ENCODE measurements around the gene MARS2. TPM values are rescaled to one million over a fixed set of nuclear protein-coding genes. Genes with fewer than 3 reads are reported as not detected.

The MARS2 gene
- total RNA-seq, 4 donors from 2014 or later = 4.4 to 14.4 (median 7.9) TPM

DNA sequence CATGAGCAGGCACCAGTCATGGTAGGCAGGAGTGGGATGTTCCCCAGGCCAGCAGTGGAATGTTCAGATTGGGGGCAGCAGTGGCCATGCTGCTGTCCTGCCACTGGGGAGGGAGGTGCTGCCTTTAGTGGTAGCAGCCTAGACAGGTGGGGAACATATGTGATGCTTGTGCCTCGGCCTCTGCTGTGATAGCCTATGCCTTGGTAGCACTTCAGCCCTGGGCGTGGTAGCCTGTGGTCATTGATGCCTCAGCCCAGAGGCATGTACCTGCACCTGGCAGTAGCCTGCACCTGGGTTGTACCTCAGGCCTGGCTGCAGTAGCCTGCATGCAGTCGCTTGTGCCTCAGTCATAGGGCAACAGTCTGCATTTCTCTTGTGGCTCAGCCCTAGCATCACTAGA lies 36.9 kb upstream of the MARS2 start:
- Histone ChIP-seq H3K36me3 (no peaks in the 10 kb centered on the region), H3K27ac (no peak overlapping the region), H3K27me3 (no peaks in the 10 kb centered on the region), H3K9me3 (peaks cover 6 to 8% of the 10 kb centered on the region in 2 donors), H3K4me3 (no peak overlapping the region), H3K4me1 (no peaks in the 10 kb centered on the region)
- TF ChIP-seq CTCF (IDR thresholded peaks at IDR 0.05) = no peak
- no peak for TF ChIP-seq EP300 (IDR thresholded peaks at IDR 0.05; ENCODE audit: low read depth)
- TF ChIP-seq POLR2A (IDR thresholded peaks at IDR 0.05) = no peak
- no peak for TF ChIP-seq POLR2AphosphoS5 (IDR thresholded peaks at IDR 0.05)
- in situ Hi-C loops (cut with MboI; ENCODE audit: low pct_ligation_motif_present in 1 of 4, low pct_unique_long_range_greater_than_20kb in 1 of 4, low sequenced_read_pairs in 3 of 4) = no loop called here
- intact Hi-C loops (cut with DNase I; ENCODE audit: low total_unique reads) = no loop called here
- WGBS, 2 donors (ENCODE audit: low coverage in 1 of 2) = 83 to 100% methylated on average over 1 to 3 of the region's 3 CpGs
- no peak for DNase-seq

- DNase-seq = no peak
- intact Hi-C loops (cut with DNase I; ENCODE audit: low total_unique reads) (no loop called here), in situ Hi-C loops (cut with MboI; ENCODE audit: low pct_ligation_motif_present in 1 of 4, low pct_unique_long_range_greater_than_20kb in 1 of 4, low sequenced_read_pairs in 3 of 4) (no loop called here)
- TF ChIP-seq EP300 (IDR thresholded peaks at IDR 0.05; ENCODE audit: low read depth) (no peak), POLR2AphosphoS5 (IDR thresholded peaks at IDR 0.05) (no peak), CTCF (IDR thresholded peaks at IDR 0.05) (no peak), POLR2A (IDR thresholded peaks at IDR 0.05) (no peak)
- H3K4me3 ChIP-seq = no peak overlapping the region
- peaks cover 4 to 8% of the 10 kb centered on the region in 2 donors for H3K9me3 ChIP-seq
- no peaks in the 10 kb centered on the region for H3K4me1 ChIP-seq
- H3K27ac ChIP-seq = no peak overlapping the region
- H3K36me3 ChIP-seq = no peaks in the 10 kb centered on the region
- H3K27me3 ChIP-seq = no peaks in the 10 kb centered on the region
Measured at GRCh38 chr2:197669077-197669476, 36.1 kb upstream of the MARS2 start.

- in situ Hi-C loops (cut with MboI; ENCODE audit: low pct_ligation_motif_present in 1 of 4, low pct_unique_long_range_greater_than_20kb in 1 of 4, low sequenced_read_pairs in 3 of 4) = no loop called here
- DNase-seq = no peak
- Histone ChIP-seq H3K4me3 (no peak overlapping the region), H3K27me3 (no peaks in the 10 kb centered on the region), H3K36me3 (no peaks in the 10 kb centered on the region), H3K9me3 (no peaks in the 10 kb centered on the region), H3K4me1 (no peaks in the 10 kb centered on the region), H3K27ac (no peak overlapping the region)
- WGBS, 2 donors (ENCODE audit: low coverage in 1 of 2) = 0 to 46% methylated on average over 1 of the region's 1 CpG
- intact Hi-C loops (cut with DNase I; ENCODE audit: low total_unique reads) = no loop called here
- no peak for TF ChIP-seq POLR2AphosphoS5 (IDR thresholded peaks at IDR 0.05)
- TF ChIP-seq EP300 (IDR thresholded peaks at IDR 0.05; ENCODE audit: low read depth) = no peak
- no peak for TF ChIP-seq POLR2A (IDR thresholded peaks at IDR 0.05)
- no peak for TF ChIP-seq CTCF (IDR thresholded peaks at IDR 0.05)
Measured at GRCh38 chr2:197672371-197672893, 32.7 kb upstream of the MARS2 start.

DNA sequence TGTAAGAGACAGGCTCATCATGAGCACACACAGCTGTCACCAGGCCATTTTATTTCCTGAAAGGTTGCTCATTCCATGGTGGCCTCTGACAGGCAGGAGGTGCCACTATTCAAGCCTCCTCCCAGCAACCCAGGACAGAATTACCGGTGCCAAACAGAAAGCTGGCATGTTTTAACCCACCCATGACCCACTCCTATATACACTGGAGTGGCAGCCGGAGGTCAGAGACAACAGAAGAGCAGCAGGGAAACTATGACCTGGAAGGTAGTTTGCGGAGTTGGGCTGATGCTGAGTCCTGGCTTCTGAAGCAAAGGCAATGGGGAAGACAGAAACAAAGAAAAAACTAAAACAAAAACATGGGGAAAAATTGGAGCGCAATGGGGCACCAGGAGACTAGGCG lies 32.1 kb upstream of the MARS2 start:
- 63 to 87% methylated on average over 3 to 5 of the region's 5 CpGs for WGBS, 2 donors (ENCODE audit: low coverage in 1 of 2)
- intact Hi-C loops (cut with DNase I; ENCODE audit: low total_unique reads) (no loop called here), in situ Hi-C loops (cut with MboI; ENCODE audit: low pct_ligation_motif_present in 1 of 4, low pct_unique_long_range_greater_than_20kb in 1 of 4, low sequenced_read_pairs in 3 of 4) (no loop called here)
- no peaks in the 10 kb centered on the region for H3K36me3 ChIP-seq
- no peak overlapping the region for H3K27ac ChIP-seq
- H3K27me3 ChIP-seq = no peaks in the 10 kb centered on the region
- peak overlapping the region in 1 of 4 donors; percentile 1 for H3K4me3 ChIP-seq
- TF ChIP-seq CTCF (IDR thresholded peaks at IDR 0.05) (no peak), POLR2AphosphoS5 (IDR thresholded peaks at IDR 0.05) (no peak), POLR2A (IDR thresholded peaks at IDR 0.05) (no peak), EP300 (IDR thresholded peaks at IDR 0.05; ENCODE audit: low read depth) (no peak)
- DNase-seq = no peak
- H3K4me1 ChIP-seq = no peaks in the 10 kb centered on the region
- H3K9me3 ChIP-seq = no peaks in the 10 kb centered on the region
